GM18868 (cell line): ENCODE results near the gene PAAF1.

Experiments
- ATAC-seq: cut with Tn5 transposase; IDR thresholded peaks from one replicate; pipeline ENCODE4 v1.9.1; 2021; ENCODE audit warnings: mild to moderate bottlenecking, moderate library complexity; ENCODE audit not compliant: unreplicated experiment

The PAAF1 gene

GRCh38 chr11:73944901-73945300 is 68.1 kb downstream of the PAAF1 start:
- ATAC-seq: no peak

- no peak for ATAC-seq
Measured at GRCh38 chr11:73945396-73945795, 68.6 kb downstream of the PAAF1 start.

- no peak for ATAC-seq
Measured at GRCh38 chr11:73946798-73947458, 70.1 kb downstream of the PAAF1 start.

GRCh38 chr11:73949246-73949645 is 72.4 kb downstream of the PAAF1 start:
- ATAC-seq: no peak

- ATAC-seq: no peak
Measured at GRCh38 chr11:73949912-73950311, 73.1 kb downstream of the PAAF1 start.

- ATAC-seq: peak; percentile 87
Measured at GRCh38 chr11:73950869-73951710, 74.3 kb downstream of the PAAF1 start, which contains the start of gene DNAJB13. DNAJB13 (plus strand) TSS chr11:73951026; CDS start chr11:73951070, 44 bp downstream.

GRCh38 chr11:73951797-73952196 is 75.0 kb downstream of the PAAF1 start:
- no peak for ATAC-seq

GRCh38 chr11:73956876-73957653 is 80.3 kb downstream of the PAAF1 start:
- ATAC-seq: no peak

GRCh38 chr11:73957654-73958361 is 81.0 kb downstream of the PAAF1 start:
- no peak for ATAC-seq

- no peak for ATAC-seq
Measured at GRCh38 chr11:73958521-73959141, 81.8 kb downstream of the PAAF1 start.

- no peak for ATAC-seq
Measured at GRCh38 chr11:73961321-73961720, 84.5 kb downstream of the PAAF1 start.

- ATAC-seq: no peak
Measured at GRCh38 chr11:73962101-73962705, 85.4 kb downstream of the PAAF1 start.

GRCh38 chr11:73963861-73964260 is 87.1 kb downstream of the PAAF1 start:
- no peak for ATAC-seq

GRCh38 chr11:73965076-73965763 is 88.4 kb downstream of the PAAF1 start:
- no peak for ATAC-seq

GRCh38 chr11:73965764-73966121 is 88.9 kb downstream of the PAAF1 start:
- ATAC-seq: no peak

GRCh38 chr11:73968356-73968966 is 91.7 kb downstream of the PAAF1 start:
- no peak for ATAC-seq

- ATAC-seq: no peak
Measured at GRCh38 chr11:73969091-73969490, 92.3 kb downstream of the PAAF1 start.

GRCh38 chr11:73969991-73970800 is 93.4 kb downstream of the PAAF1 start:
- ATAC-seq: no peak
